Breast epithelium (tissue), 4 donors: ENCODE results near the gene PTPRG. TPM values are rescaled to one million over a fixed set of nuclear protein-coding genes. Genes with fewer than 3 reads are reported as not detected.

Experiments
- DNase-seq, 2 donors: peaks; one replicate each; pipeline ENCODE4 v3.0.0-alpha.2; 2019; ENCODE audit warnings: low spot score in 2 of 2
- H3K27ac ChIP-seq, 2 donors: fragments of 200-600 bp; sonication (generic) in 1 of 2; one replicate each; pipeline ENCODE4 v1.5.1; 2016 to 2019; ENCODE audit warnings: mild to moderate bottlenecking in 1 of 2
- H3K27me3 ChIP-seq, 2 donors: fragments of 200-600 bp; sonication (generic) in 1 of 2; one replicate each; pipeline versions ENCODE4 v1.5.1 to v1.6.0; 2017 to 2019; ENCODE audit warnings: control low read depth in 1 of 2, mild to moderate bottlenecking in 1 of 2
- H3K36me3 ChIP-seq: fragments of 200-600 bp; one replicate; pipeline ENCODE4 v1.5.1; 2019
- H3K4me1 ChIP-seq, 2 donors: fragments of 200-600 bp; sonication (generic); one replicate each; pipeline ENCODE4 v1.5.1; 2016 to 2019; ENCODE audit warnings: control low read depth in 1 of 2
- H3K4me3 ChIP-seq, 3 donors: fragments of 200-600 bp; sonication (generic); 1 replicate in 2 of 3; 2 replicates in 1 of 3; pipeline ENCODE4 v1.5.1; 2016 to 2019; ENCODE audit warnings: mild to moderate bottlenecking in 3 of 3, moderate library complexity in 2 of 3
- H3K9me3 ChIP-seq, 2 donors: fragments of 200-600 bp; sonication (generic) in 1 of 2; one replicate each; pipeline ENCODE4 v1.5.1; 2016 to 2019; ENCODE audit warnings: control low read depth in 1 of 2
- CTCF ChIP-seq, 3 donors: fragments of 450-650 bp; IDR thresholded peaks; one replicate each; pipeline ENCODE4 v1.5.1; 2016 to 2017; ENCODE audit warnings: antibody characterized with exemption in 3 of 3, mild to moderate bottlenecking in 3 of 3, moderate library complexity in 3 of 3
- POLR2A ChIP-seq: fragments of 450-650 bp; IDR thresholded peaks from one replicate; pipeline ENCODE4 v1.6.1; 2016; ENCODE audit warnings: antibody characterized with exemption, mild to moderate bottlenecking, moderate library complexity
- POLR2AphosphoS5 ChIP-seq, 3 donors: sonication (generic); formaldehyde crosslinking; IDR thresholded peaks; one replicate each; pipeline ENCODE4 v1.6.1; 2017; ENCODE audit warnings: antibody characterized with exemption in 3 of 3
- intact Hi-C: fragments of 100-400 bp; cut with DNase I; formaldehyde crosslinking; loops from one replicate; pipeline ENCODE4 v1.15.1; 2023; ENCODE audit warnings: low total_unique reads
- total RNA-seq, 3 donors: library from RNA; depleted of rRNA; stranded (reverse); fragments of >200 nt; gene quantifications; one replicate each; pipeline ENCODE4 v1.1.0, GENCODE V29; 2016

Gene PTPRG
- total RNA-seq, 3 donors from 2014 or later: 42.3 to 179 (median 61.6) TPM

GRCh38 chr3:61910732-61911131 lies 349.4 kb downstream of the PTPRG start:
- H3K27me3 ChIP-seq: no peaks in the 10 kb centered on the region
- H3K9me3 ChIP-seq: no peaks in the 10 kb centered on the region
- H3K4me1 ChIP-seq: no peaks in the 10 kb centered on the region
- H3K4me3 ChIP-seq: no peak overlapping the region
- TF ChIP-seq POLR2AphosphoS5 (IDR thresholded peaks at IDR 0.05): no peak
- no peak for TF ChIP-seq POLR2A
- TF ChIP-seq CTCF (IDR thresholded peaks at IDR 0.05): no peak
- DNase-seq: no peak
- no peak overlapping the region for H3K27ac ChIP-seq
- no peaks in the 10 kb centered on the region for H3K36me3 ChIP-seq
- intact Hi-C loops: no loop called here

DNA sequence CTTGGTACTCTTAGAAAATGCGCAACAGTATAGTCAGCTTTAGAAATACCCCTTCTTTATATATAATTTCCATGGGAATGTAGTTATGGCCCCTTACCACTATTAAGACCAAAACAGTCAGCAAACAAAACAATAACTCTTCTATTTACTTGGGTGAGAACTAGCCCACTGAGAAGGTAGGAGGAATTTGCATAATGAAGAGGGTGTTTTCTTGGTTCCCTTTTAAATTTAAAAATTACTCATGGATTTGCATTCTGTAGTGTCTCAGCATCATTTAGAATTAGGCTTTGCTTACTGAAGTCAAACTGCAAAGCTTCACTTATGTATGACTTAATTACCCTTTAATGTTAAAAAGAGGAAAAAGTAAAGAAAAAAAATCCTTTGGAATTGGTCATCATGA lies 350.8 kb downstream of the PTPRG start:
- no peaks in the 10 kb centered on the region for H3K4me1 ChIP-seq
- no peak for DNase-seq
- no peak for TF ChIP-seq POLR2A
- no peak for TF ChIP-seq POLR2AphosphoS5 (IDR thresholded peaks at IDR 0.05)
- TF ChIP-seq CTCF (IDR thresholded peaks at IDR 0.05): no peak
- no peaks in the 10 kb centered on the region for H3K36me3 ChIP-seq
- H3K27me3 ChIP-seq: no peaks in the 10 kb centered on the region
- no peak overlapping the region for H3K4me3 ChIP-seq
- intact Hi-C loops: no loop called here
- no peaks in the 10 kb centered on the region for H3K9me3 ChIP-seq
- no peak overlapping the region for H3K27ac ChIP-seq

GRCh38 chr3:61913701-61914100 lies 352.3 kb downstream of the PTPRG start:
- intact Hi-C loops: no loop called here
- Histone ChIP-seq H3K27me3 (no peaks in the 10 kb centered on the region), H3K4me1 (no peaks in the 10 kb centered on the region), H3K27ac (no peak overlapping the region), H3K4me3 (no peak overlapping the region), H3K36me3 (no peaks in the 10 kb centered on the region), H3K9me3 (no peaks in the 10 kb centered on the region)
- DNase-seq: no peak
- TF ChIP-seq POLR2AphosphoS5 (IDR thresholded peaks at IDR 0.05) (no peak), POLR2A (no peak), CTCF (IDR thresholded peaks at IDR 0.05) (no peak)

DNA sequence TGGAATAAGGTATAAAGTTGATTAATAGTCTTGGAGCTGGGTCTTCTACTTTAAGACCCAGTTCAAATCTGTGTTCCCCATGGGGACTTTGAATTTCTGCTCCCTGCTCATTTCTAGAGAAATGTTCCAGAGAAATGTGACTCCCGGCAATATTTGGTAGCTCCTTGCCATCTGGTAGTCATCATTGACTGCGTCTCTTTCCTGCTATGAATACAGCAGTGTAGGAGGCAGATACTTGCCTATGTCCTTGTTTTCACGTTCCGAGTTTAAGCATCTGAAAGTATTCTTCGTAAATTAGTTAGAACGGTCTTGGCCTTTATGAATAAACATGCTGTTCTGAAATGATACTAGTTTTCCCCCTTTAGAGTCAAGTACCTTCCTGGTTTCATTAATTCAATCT lies 352.9 kb downstream of the PTPRG start:
- DNase-seq: no peak

GRCh38 chr3:61915296-61915695 lies 353.9 kb downstream of the PTPRG start:
- Histone ChIP-seq H3K4me1 (no peaks in the 10 kb centered on the region), H3K9me3 (no peaks in the 10 kb centered on the region), H3K27ac (no peak overlapping the region), H3K4me3 (no peak overlapping the region), H3K27me3 (no peaks in the 10 kb centered on the region), H3K36me3 (no peaks in the 10 kb centered on the region)
- no peak for TF ChIP-seq CTCF (IDR thresholded peaks at IDR 0.05)
- no peak for TF ChIP-seq POLR2AphosphoS5 (IDR thresholded peaks at IDR 0.05)
- no peak for TF ChIP-seq POLR2A
- no peak for DNase-seq
- intact Hi-C loops: no loop called here

More for the DNA sequence above, 352.9 kb downstream of the PTPRG start:
- TF ChIP-seq POLR2A: no peak
- TF ChIP-seq POLR2AphosphoS5 (IDR thresholded peaks at IDR 0.05): no peak
- TF ChIP-seq CTCF (IDR thresholded peaks at IDR 0.05): no peak
- Histone ChIP-seq H3K27ac (peak overlapping the region in 1 of 2 donors; percentile 14), H3K4me3 (no peak overlapping the region), H3K36me3 (no peaks in the 10 kb centered on the region), H3K27me3 (no peaks in the 10 kb centered on the region), H3K4me1 (no peaks in the 10 kb centered on the region), H3K9me3 (no peaks in the 10 kb centered on the region)
- intact Hi-C loops: no loop called here
